Calu3 (cell line): Measurements from ENCODE around the gene ZBTB5. TPM values are rescaled to one million over a fixed set of nuclear protein-coding genes. Genes with fewer than 3 reads are reported as not detected.
"Not testable (repeated sequence)": the region's sequence is repeated elsewhere in the genome, so short reads cannot be mapped to it uniquely, and the experiment has no call there.

Experiments used
- BruUV-seq: library from RNA; stranded (reverse); fragments of 400-500 nt; replicated peaks from 2 replicates; lab custom pipeline; 2021; lab: Mats Ljungman, UMichigan
- CTCF ChIA-PET: fragments of 300-600 bp; sonication (Branson Sonifier 250); formaldehyde crosslinking; loops from one replicate; lab custom pipeline; 2022; ENCODE audit warnings: antibody characterized with exemption; lab: Charles Lee
- DNase-seq: peaks from one replicate; pipeline ENCODE4 v3.0.0; 2022
- H3K27ac Mint-ChIP-seq: one replicate; pipeline ENCODE4 v1.8.0; 2022; ENCODE audit warnings: mixed read lengths; ENCODE audit not compliant: unreplicated experiment
- H3K27me3 Mint-ChIP-seq: one replicate; pipeline ENCODE4 v1.8.0; 2022; ENCODE audit warnings: mixed read lengths; ENCODE audit not compliant: unreplicated experiment
- H3K36me3 Mint-ChIP-seq: one replicate; pipeline ENCODE4 v1.8.0; 2022; ENCODE audit warnings: mild to moderate bottlenecking, moderate library complexity, mixed read lengths; ENCODE audit not compliant: insufficient read depth, unreplicated experiment
- H3K4me1 Mint-ChIP-seq: one replicate; pipeline ENCODE4 v1.8.0; 2022; ENCODE audit warnings: mild to moderate bottlenecking, low read depth, mixed read lengths; ENCODE audit not compliant: unreplicated experiment
- H3K4me3 Mint-ChIP-seq: one replicate; pipeline ENCODE4 v1.8.0; 2022; ENCODE audit warnings: mild to moderate bottlenecking, low read depth, moderate library complexity, mixed read lengths; ENCODE audit not compliant: unreplicated experiment
- H3K9me3 Mint-ChIP-seq: one replicate; pipeline ENCODE4 v1.8.0; 2022; ENCODE audit warnings: low read depth, mixed read lengths; ENCODE audit not compliant: unreplicated experiment
- intact Hi-C: fragments of 100-400 bp; cut with micrococcal nuclease; formaldehyde crosslinking; loops from one replicate; pipeline ENCODE4 v1.10.0; 2022; ENCODE audit not compliant: unreplicated experiment
- total RNA-seq: library from RNA; stranded (reverse); gene quantifications from 2 replicates; pipeline ENCODE4 v1.2.3, GENCODE V29; 2022
- TF ChIP-seq, protein P1 (sequence below): fragments of 200-600 bp; IDR thresholded peaks from one replicate; pipeline ENCODE4 v1.8.0; 2022; ENCODE audit warnings: antibody characterized with exemption; ENCODE audit not compliant: unreplicated experiment

Gene ZBTB5
- total RNA-seq, 1 experiment from 2014 or later: 4.7 TPM

DNA sequence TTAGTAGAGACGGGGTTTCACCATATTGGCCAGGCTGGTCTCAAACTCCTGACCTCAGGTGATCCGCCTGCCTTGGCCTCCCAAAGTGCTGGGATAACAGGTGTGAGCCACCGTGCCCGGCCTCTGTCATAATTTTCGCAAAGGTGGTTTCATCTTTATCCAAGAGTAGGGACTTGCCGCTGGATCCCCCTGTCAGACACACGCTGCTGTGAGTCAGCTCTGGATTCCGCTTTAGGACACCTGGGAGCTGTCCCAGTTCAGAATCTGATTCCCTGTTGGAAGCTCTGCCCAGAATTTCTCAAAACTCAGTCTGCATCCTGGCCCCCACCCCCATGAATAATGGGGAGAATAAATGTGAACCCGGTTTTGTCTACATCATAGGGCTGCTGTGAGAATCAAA, 60.7 kb downstream of the ZBTB5 start:
- no peaks in the 10 kb centered on the region for H3K27me3 Mint-ChIP-seq
- no peak overlapping the region for H3K27ac Mint-ChIP-seq
- DNase-seq: no peak
- intact Hi-C loops: no loop called here
- H3K9me3 Mint-ChIP-seq: no peaks in the 10 kb centered on the region
- CTCF ChIA-PET: no interaction called here
- H3K36me3 Mint-ChIP-seq: no peaks in the 10 kb centered on the region
- BruUV-seq: no TSS peak
- TF ChIP-seq, protein P1, sequence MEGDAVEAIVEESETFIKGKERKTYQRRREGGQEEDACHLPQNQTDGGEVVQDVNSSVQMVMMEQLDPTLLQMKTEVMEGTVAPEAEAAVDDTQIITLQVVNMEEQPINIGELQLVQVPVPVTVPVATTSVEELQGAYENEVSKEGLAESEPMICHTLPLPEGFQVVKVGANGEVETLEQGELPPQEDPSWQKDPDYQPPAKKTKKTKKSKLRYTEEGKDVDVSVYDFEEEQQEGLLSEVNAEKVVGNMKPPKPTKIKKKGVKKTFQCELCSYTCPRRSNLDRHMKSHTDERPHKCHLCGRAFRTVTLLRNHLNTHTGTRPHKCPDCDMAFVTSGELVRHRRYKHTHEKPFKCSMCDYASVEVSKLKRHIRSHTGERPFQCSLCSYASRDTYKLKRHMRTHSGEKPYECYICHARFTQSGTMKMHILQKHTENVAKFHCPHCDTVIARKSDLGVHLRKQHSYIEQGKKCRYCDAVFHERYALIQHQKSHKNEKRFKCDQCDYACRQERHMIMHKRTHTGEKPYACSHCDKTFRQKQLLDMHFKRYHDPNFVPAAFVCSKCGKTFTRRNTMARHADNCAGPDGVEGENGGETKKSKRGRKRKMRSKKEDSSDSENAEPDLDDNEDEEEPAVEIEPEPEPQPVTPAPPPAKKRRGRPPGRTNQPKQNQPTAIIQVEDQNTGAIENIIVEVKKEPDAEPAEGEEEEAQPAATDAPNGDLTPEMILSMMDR: no peak
- no peak overlapping the region for H3K4me3 Mint-ChIP-seq
- no peaks in the 10 kb centered on the region for H3K4me1 Mint-ChIP-seq

DNA sequence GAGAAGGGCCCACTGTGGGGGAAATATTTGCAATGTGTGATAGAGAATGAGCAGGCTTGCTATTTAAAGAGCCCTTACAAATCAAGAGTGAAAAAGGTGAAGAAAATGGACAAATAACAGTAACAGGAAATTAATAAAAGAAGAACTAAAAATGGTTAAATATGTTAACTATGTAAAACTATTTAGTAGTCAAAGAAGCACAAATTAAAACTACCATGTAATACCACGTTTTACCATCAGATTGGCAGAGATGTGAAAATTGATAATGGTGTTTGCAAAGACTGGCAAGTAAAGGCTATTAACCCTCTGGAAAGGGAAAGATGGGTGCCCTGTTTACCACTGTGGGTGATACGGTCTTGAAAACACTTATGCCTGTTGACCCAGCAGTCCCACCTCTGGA, 65.9 kb downstream of the ZBTB5 start:
- CTCF ChIA-PET: no interaction called here
- no peaks in the 10 kb centered on the region for H3K9me3 Mint-ChIP-seq
- TF ChIP-seq, protein P1: no peak
- H3K4me3 Mint-ChIP-seq: no peak overlapping the region
- BruUV-seq: no TSS peak
- H3K36me3 Mint-ChIP-seq: no peaks in the 10 kb centered on the region
- no peaks in the 10 kb centered on the region for H3K4me1 Mint-ChIP-seq
- H3K27ac Mint-ChIP-seq: no peak overlapping the region
- H3K27me3 Mint-ChIP-seq: peaks cover 14% of the 10 kb centered on the region
- intact Hi-C loops: no loop called here
- DNase-seq: no peak

DNA sequence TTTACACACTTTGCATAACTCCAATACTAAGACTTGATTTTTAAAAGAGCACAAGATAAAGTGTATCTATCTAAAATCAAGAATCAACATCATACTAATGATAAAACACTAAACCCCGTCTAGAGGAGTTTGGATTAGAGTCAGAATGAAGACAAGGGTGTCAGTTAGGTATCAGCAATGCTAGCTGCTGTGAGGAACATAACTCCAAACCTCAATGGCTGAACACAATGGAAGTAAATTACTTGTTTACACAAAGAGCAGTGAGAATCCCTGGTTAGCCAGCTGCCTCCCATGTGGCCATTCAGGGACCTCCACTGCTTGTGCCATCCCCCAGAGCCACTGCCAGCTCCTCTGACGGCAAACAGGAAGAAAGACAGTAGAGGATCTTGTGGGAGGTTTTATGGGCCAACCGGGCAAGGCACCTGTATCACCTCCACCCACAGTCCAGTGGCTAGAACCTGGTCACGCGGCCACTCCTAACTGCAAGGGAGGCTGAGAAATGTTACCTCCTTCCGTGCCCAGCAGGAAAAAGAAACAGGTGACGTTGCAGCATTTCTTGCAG, 66.7 kb downstream of the ZBTB5 start:
- CTCF ChIA-PET: no interaction called here
- no peaks in the 10 kb centered on the region for H3K36me3 Mint-ChIP-seq
- H3K27me3 Mint-ChIP-seq: peaks cover 14% of the 10 kb centered on the region
- no peak for DNase-seq
- no peak overlapping the region for H3K27ac Mint-ChIP-seq
- no peaks in the 10 kb centered on the region for H3K9me3 Mint-ChIP-seq
- no peaks in the 10 kb centered on the region for H3K4me1 Mint-ChIP-seq
- BruUV-seq: no TSS peak
- intact Hi-C loops: no loop called here
- H3K4me3 Mint-ChIP-seq: no peak overlapping the region
- TF ChIP-seq, protein P1: no peak

DNA sequence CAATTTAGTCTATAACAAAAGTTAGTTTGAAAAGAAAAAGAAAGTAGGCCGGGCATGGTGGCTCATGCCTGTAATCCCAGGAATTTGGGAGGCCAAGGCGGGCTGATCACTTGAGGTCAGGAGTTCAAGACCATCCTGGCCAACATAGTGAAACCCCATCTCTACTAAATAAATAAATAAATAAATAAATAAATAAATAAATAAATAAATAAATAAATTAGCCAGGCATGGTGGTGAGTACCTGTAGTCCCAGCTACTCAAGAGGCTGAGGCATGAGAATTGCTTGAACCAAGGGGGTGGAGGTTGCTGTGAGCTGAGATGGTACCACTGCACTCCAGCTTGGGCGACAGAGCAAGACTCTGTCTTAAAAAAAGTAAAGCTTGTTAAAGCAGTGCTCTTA, 67.3 kb downstream of the ZBTB5 start:
- BruUV-seq, DNase-seq, intact Hi-C loops, H3K36me3 Mint-ChIP-seq, H3K9me3 Mint-ChIP-seq, H3K27ac Mint-ChIP-seq, CTCF ChIA-PET, H3K4me3 Mint-ChIP-seq, H3K4me1 Mint-ChIP-seq: not testable (repeated sequence)
- peaks cover 14% of the 10 kb centered on the region for H3K27me3 Mint-ChIP-seq

DNA sequence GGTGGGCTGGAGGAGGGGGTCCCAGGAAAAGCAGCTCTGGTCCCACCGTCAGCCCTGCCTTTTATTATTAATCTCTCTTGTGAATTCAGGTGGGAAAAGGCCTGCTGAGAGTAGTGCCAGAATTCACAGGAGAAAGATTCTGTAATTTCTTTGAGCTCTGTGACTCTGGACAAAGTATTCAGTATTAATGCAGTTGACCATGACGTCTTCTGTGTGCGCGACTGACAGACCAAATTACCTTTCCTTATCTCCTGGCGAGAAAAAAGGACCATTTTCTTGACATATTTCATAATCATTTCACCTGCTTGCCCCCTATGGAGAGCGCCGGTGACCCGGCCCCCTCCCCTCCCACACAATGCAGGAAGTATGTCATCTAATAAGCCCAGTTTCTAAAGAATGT, 69.6 kb downstream of the ZBTB5 start:
- TF ChIP-seq, protein P1: no peak
- no peak for DNase-seq
- CTCF ChIA-PET: no interaction called here
- no TSS peak for BruUV-seq
- Mint-ChIP-seq H3K27ac (no peak overlapping the region), H3K4me1 (no peaks in the 10 kb centered on the region), H3K27me3 (peaks cover 14% of the 10 kb centered on the region), H3K9me3 (no peaks in the 10 kb centered on the region), H3K36me3 (no peaks in the 10 kb centered on the region), H3K4me3 (no peak overlapping the region)
- intact Hi-C loops: no loop called here
